ENCODE data around the gene GORAB.

The GORAB gene

GRCh38 chr1:170536924-170537551 lies 5.1 kb downstream of the GORAB start:
- TF ChIP-seq CTCF (conservative IDR thresholded peaks at IDR 0.05; ENCODE audit: low read depth, low read length) = no peak
- peak; percentile 43 for DNase-seq (ENCODE audit: low read depth)
- no peak overlapping the region for H3K4me3 ChIP-seq (ENCODE audit: low read depth, low read length)

- TF ChIP-seq CTCF (conservative IDR thresholded peaks at IDR 0.05; ENCODE audit: low read depth, low read length) = no peak
- peak; percentile 84 for DNase-seq (ENCODE audit: low read depth)
- H3K4me3 ChIP-seq (ENCODE audit: low read depth, low read length) = no peak overlapping the region
These were observed 6.0 kb downstream of the GORAB start for GRCh38 chr1:170537798-170538503.

GRCh38 chr1:170538687-170539086 lies 6.7 kb downstream of the GORAB start:
- DNase-seq (ENCODE audit: low read depth) = no peak
- no peak for TF ChIP-seq CTCF (conservative IDR thresholded peaks at IDR 0.05; ENCODE audit: low read depth, low read length)
- H3K4me3 ChIP-seq (ENCODE audit: low read depth, low read length) = no peak overlapping the region

GRCh38 chr1:170539154-170539553 lies 7.2 kb downstream of the GORAB start:
- no peak for TF ChIP-seq CTCF (conservative IDR thresholded peaks at IDR 0.05; ENCODE audit: low read depth, low read length)
- H3K4me3 ChIP-seq (ENCODE audit: low read depth, low read length) = no peak overlapping the region
- DNase-seq (ENCODE audit: low read depth) = no peak

- no peak for TF ChIP-seq CTCF (conservative IDR thresholded peaks at IDR 0.05; ENCODE audit: low read depth, low read length)
- DNase-seq (ENCODE audit: low read depth) = no peak
- H3K4me3 ChIP-seq (ENCODE audit: low read depth, low read length) = no peak overlapping the region
These were observed 12.7 kb downstream of the GORAB start for GRCh38 chr1:170544624-170545023.

GRCh38 chr1:170545476-170545875 lies 13.5 kb downstream of the GORAB start:
- no peak overlapping the region for H3K4me3 ChIP-seq (ENCODE audit: low read depth, low read length)
- TF ChIP-seq CTCF (conservative IDR thresholded peaks at IDR 0.05; ENCODE audit: low read depth, low read length) = no peak
- peak; percentile 79 for DNase-seq (ENCODE audit: low read depth)

- no peak for TF ChIP-seq CTCF (conservative IDR thresholded peaks at IDR 0.05; ENCODE audit: low read depth, low read length)
- no peak for DNase-seq (ENCODE audit: low read depth)
- no peak overlapping the region for H3K4me3 ChIP-seq (ENCODE audit: low read depth, low read length)
These were observed 15.3 kb downstream of the GORAB start for GRCh38 chr1:170547255-170547654.

All from choroid plexus epithelial cell (primary cell).